Mesenchymal stem cell (in vitro differentiated cells and primary cell): ENCODE data around the gene RSL24D1.

Source experiments
- DNase-seq: peaks from one replicate; pipeline ENCODE4 v3.0.0-alpha.2; 2013
- H2AFZ ChIP-seq: one replicate; pipeline ENCODE4 v1.6.1; 2013; ENCODE audit warnings: low read depth, mild to moderate bottlenecking, control low read depth, inconsistent platforms, low read length, moderate library complexity
- H2AK5ac ChIP-seq: 2 replicates; pipeline ENCODE4 v1.6.1; 2013; ENCODE audit warnings: low read length, moderate library complexity, mild to moderate bottlenecking, inconsistent platforms; ENCODE audit not compliant: severe bottlenecking
- H2BK120ac ChIP-seq: one replicate; pipeline ENCODE4 v1.6.1; 2013; ENCODE audit warnings: low read depth, mild to moderate bottlenecking, inconsistent platforms, low read length, moderate library complexity
- H2BK12ac ChIP-seq, 2 experiments: one replicate each; pipeline ENCODE4 v1.6.1; 2013; ENCODE audit warnings: inconsistent platforms in 2 of 2, low read length in 2 of 2, mild to moderate bottlenecking in 2 of 2, moderate library complexity in 2 of 2, control low read depth in 1 of 2
- H2BK15ac ChIP-seq: one replicate; pipeline ENCODE4 v1.6.1; 2013; ENCODE audit warnings: mild to moderate bottlenecking, low read depth, inconsistent platforms; ENCODE audit not compliant: poor library complexity, severe bottlenecking
- H2BK5ac ChIP-seq: 2 replicates; pipeline ENCODE4 v1.6.1; 2013; ENCODE audit warnings: low read depth, mild to moderate bottlenecking, low read length, control low read depth, inconsistent platforms; ENCODE audit not compliant: poor library complexity, severe bottlenecking
- H3K14ac ChIP-seq, 2 experiments: one replicate each; pipeline ENCODE4 v1.6.1; 2013; ENCODE audit warnings: inconsistent platforms in 2 of 2, low read length in 2 of 2, control low read depth in 1 of 2, mild to moderate bottlenecking in 1 of 2, moderate library complexity in 1 of 2
- H3K18ac ChIP-seq, 2 experiments: one replicate each; pipeline ENCODE4 v1.6.1; 2013; ENCODE audit warnings: inconsistent platforms in 2 of 2, low read length in 2 of 2, control low read depth in 1 of 2, low read depth in 1 of 2, mild to moderate bottlenecking in 1 of 2
- H3K23ac ChIP-seq, 2 experiments: one replicate each; pipeline ENCODE4 v1.6.1; 2013; ENCODE audit warnings: inconsistent platforms in 2 of 2, low read length in 2 of 2, mild to moderate bottlenecking in 2 of 2, moderate library complexity in 2 of 2, control low read depth in 1 of 2
- H3K27ac ChIP-seq: 2 replicates; pipeline ENCODE4 v1.5.1; 2013; ENCODE audit warnings: mild to moderate bottlenecking, moderate library complexity, low read length, control low read depth, inconsistent platforms; ENCODE audit not compliant: poor library complexity, severe bottlenecking
- H3K27me3 ChIP-seq, 2 experiments: 2 replicates each; pipeline versions ENCODE4 v1.6.1 to v1.7.0; 2013; ENCODE audit warnings: low read length in 2 of 2, mild to moderate bottlenecking in 2 of 2, moderate library complexity in 2 of 2, control low read depth in 1 of 2, inconsistent platforms in 1 of 2; ENCODE audit not compliant: control insufficient read depth in 1 of 2, insufficient read depth in 1 of 2
- H3K36me3 ChIP-seq, 2 experiments: 2 replicates each; pipeline versions ENCODE4 v1.6.1 to v1.7.0; 2013; ENCODE audit warnings: low read length in 2 of 2, control low read depth in 1 of 2, inconsistent platforms in 1 of 2, low read depth in 1 of 2, mild to moderate bottlenecking in 1 of 2; ENCODE audit not compliant: insufficient read depth in 2 of 2, control insufficient read depth in 1 of 2
- H3K4ac ChIP-seq, 2 experiments: one replicate each; pipeline ENCODE4 v1.6.1; 2013; ENCODE audit warnings: inconsistent platforms in 2 of 2, low read length in 2 of 2, mild to moderate bottlenecking in 2 of 2, moderate library complexity in 2 of 2, control low read depth in 1 of 2, low read depth in 1 of 2
- H3K4me1 ChIP-seq: 2 replicates; pipeline ENCODE4 v1.6.1; 2013; ENCODE audit warnings: low read depth, low read length, control low read depth; ENCODE audit not compliant: control insufficient read depth, insufficient read depth
- H3K4me2 ChIP-seq: 2 replicates; pipeline ENCODE4 v1.6.1; 2013; ENCODE audit warnings: low read length, mild to moderate bottlenecking, inconsistent platforms; ENCODE audit not compliant: poor library complexity, severe bottlenecking
- H3K4me3 ChIP-seq, 2 experiments: 2 replicates each; pipeline versions ENCODE4 v1.5.1 to v1.7.0; 2013; ENCODE audit warnings: low read length in 2 of 2, mild to moderate bottlenecking in 2 of 2, control low read depth in 1 of 2, low read depth in 1 of 2; ENCODE audit not compliant: insufficient read depth in 1 of 2
- H3K79me1 ChIP-seq: replicated peaks from 2 replicates; pipeline ENCODE4 v1.6.1; 2013; ENCODE audit warnings: mild to moderate bottlenecking, control low read depth, low read length, inconsistent platforms; ENCODE audit not compliant: poor library complexity, severe bottlenecking
- H3K9ac ChIP-seq: 2 replicates; pipeline ENCODE4 v1.7.0; 2013; ENCODE audit warnings: mild to moderate bottlenecking, low read length, moderate library complexity
- H3K9me3 ChIP-seq: 2 replicates; pipeline ENCODE4 v1.7.0; 2013; ENCODE audit warnings: mild to moderate bottlenecking, low read length; ENCODE audit not compliant: control insufficient read depth
- H4K8ac ChIP-seq: one replicate; pipeline ENCODE4 v1.6.1; 2013; ENCODE audit warnings: inconsistent platforms, mild to moderate bottlenecking, low read length, moderate library complexity
- H4K91ac ChIP-seq: one replicate; pipeline ENCODE4 v1.6.1; 2013; ENCODE audit warnings: mild to moderate bottlenecking, low read length, inconsistent platforms
- WGBS: methylation state at CpG from one replicate; pipeline ENCODE4 v1.1.7; 2013; ENCODE audit warnings: mixed read lengths; 5-methylcytosine and 5-hydroxymethylcytosine counted together

Gene RSL24D1

DNA sequence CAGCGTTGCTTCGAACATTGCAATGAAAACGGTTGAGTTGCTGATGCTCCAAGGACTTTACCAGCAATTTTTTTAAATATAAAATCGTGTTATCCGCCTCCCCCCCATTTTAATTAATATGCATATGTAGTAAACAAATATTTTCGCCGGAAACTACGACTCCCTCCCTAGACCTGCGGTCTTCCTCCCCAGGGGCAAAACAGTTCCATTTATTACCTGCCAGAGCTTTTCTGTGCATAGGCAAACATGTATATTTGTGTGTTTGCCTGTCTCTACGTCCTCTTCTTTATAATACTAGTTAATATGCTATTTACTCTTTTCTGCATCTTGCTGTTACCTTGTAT is 593 bp upstream of the RSL24D1 start:
- Histone ChIP-seq H2BK12ac (no peak overlapping the region), H3K9me3 (no peaks in the 10 kb centered on the region)

DNA sequence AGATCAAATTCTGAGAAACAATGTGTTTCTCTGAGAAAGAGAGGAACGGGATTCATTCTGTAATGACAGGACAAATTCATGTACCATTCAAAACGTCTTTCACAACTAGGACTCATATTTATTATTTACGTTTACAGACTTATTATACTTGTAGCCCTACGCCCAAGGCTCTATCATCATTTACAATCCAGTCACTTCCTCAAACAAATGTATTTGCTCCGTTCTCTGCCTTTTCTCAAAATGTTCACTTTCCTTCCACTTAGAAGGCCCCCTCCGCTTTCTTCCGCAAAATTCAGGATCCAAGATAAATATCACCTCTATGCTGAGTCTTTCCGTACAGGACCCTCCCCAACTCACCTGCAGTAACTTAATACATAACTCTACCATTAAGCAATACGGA is 745 bp downstream of the RSL24D1 start:
- WGBS: 7% methylated on average over 9 of the region's 9 CpGs

More for the DNA sequence above, 593 bp upstream of the RSL24D1 start:
- WGBS: 0% methylated on average over 3 of the region's 10 CpGs
- H3K9ac ChIP-seq: peak overlapping the region; percentile 97
- no peak overlapping the region for H4K91ac ChIP-seq
- no peaks in the 10 kb centered on the region for H3K27me3 ChIP-seq
- no peaks in the 10 kb centered on the region for H3K79me1 ChIP-seq
- H2AFZ ChIP-seq: peak overlapping the region; percentile 21
- H2BK120ac ChIP-seq: no peak overlapping the region
- peaks cover 1% of the 10 kb centered on the region for H3K4me1 ChIP-seq
- peak overlapping the region; percentile 71 for H3K4me2 ChIP-seq
- no peak overlapping the region for H2BK5ac ChIP-seq
- peak overlapping the region; percentile 71 for H4K8ac ChIP-seq
- peak overlapping the region; percentile 79 to 81 for H3K18ac ChIP-seq
- no peak overlapping the region for H3K23ac ChIP-seq
- H3K4ac ChIP-seq: no peak overlapping the region
- H2AK5ac ChIP-seq: no peak overlapping the region
- no peak for DNase-seq
- H3K27ac ChIP-seq: peak overlapping the region; percentile 88
- H2BK15ac ChIP-seq: no peak overlapping the region
- no peak overlapping the region for H3K14ac ChIP-seq
- H3K36me3 ChIP-seq: peaks cover 0 to 8% of the 10 kb centered on the region in 2 experiments
- peak overlapping the region; percentile 51 to 97 for H3K4me3 ChIP-seq

DNA sequence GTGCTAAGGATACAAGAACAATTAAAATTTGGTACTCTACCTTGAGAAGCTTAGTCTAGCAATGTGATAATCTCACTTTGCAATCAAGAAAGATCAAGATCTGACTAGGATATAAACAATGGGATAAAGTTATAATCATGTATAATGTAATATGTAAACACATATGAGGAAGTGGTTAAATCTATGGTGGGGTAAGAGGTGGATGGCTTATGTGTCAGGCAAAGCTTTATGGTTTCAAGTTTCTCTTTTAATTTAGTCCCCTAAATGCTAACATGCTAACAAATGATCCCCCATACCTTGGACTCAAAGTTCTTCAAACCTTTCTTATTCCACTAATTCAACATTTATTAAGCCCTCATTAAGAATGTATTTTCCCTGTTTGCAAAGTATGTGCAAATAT is 2.5 kb downstream of the RSL24D1 start:
- Histone ChIP-seq H3K4me1 (peaks cover 1% of the 10 kb centered on the region), H3K27ac (no peak overlapping the region), H3K4me2 (no peak overlapping the region), H2AFZ (no peak overlapping the region), H2BK12ac (no peak overlapping the region), H3K23ac (no peak overlapping the region), H2BK15ac (no peak overlapping the region), H2AK5ac (no peak overlapping the region), H4K8ac (no peak overlapping the region), H3K4ac (no peak overlapping the region), H2BK120ac (no peak overlapping the region), H3K36me3 (peaks cover 4 to 38% of the 10 kb centered on the region in 2 experiments), H3K18ac (no peak overlapping the region), H3K4me3 (peak overlapping the region in 1 of 2 experiments; percentile 97), H3K9ac (peak overlapping the region; percentile 22), H4K91ac (no peak overlapping the region), H3K79me1 (peaks cover 6% of the 10 kb centered on the region), H3K27me3 (no peaks in the 10 kb centered on the region), H3K14ac (no peak overlapping the region), H2BK5ac (no peak overlapping the region), H3K9me3 (no peaks in the 10 kb centered on the region)
- DNase-seq: peak; percentile 25

More for the DNA sequence above, 745 bp downstream of the RSL24D1 start:
- Histone ChIP-seq H2AK5ac (peak overlapping the region; percentile 61), H3K9me3 (no peaks in the 10 kb centered on the region), H3K23ac (no peak overlapping the region), H3K4me3 (peak overlapping the region; percentile 97 to 98), H3K18ac (peak overlapping the region in 1 of 2 experiments; percentile 90), H2BK5ac (no peak overlapping the region), H3K14ac (no peak overlapping the region), H2BK15ac (no peak overlapping the region), H3K27ac (peak overlapping the region; percentile 15), H4K8ac (no peak overlapping the region), H3K4me2 (peak overlapping the region; percentile 80), H3K36me3 (peaks cover 0 to 21% of the 10 kb centered on the region in 2 experiments), H3K79me1 (peaks cover 3% of the 10 kb centered on the region), H2BK12ac (no peak overlapping the region), H3K27me3 (no peaks in the 10 kb centered on the region), H2BK120ac (no peak overlapping the region), H3K9ac (peak overlapping the region; percentile 97), H2AFZ (no peak overlapping the region), H4K91ac (no peak overlapping the region), H3K4ac (peak overlapping the region in 1 of 2 experiments; percentile 85), H3K4me1 (peaks cover 1% of the 10 kb centered on the region)
- DNase-seq: peak; percentile 23

DNA sequence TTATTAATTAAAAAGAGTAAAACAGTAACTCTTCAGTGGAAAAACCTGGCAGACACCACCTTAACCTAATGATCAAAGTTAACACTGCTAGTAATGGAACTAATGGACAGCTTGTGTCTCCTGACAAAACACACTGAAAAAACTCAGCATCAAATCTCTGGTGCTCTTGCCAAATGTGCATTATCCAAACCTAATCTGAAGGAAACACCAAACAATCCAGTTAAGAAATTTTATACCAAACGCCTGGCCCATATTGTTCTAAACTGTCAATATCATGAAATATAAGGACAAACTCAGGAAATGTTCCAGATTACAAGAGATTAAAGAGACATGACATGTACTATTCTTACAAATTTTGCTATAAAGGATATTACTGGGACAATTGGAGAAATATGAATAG is 10.4 kb downstream of the RSL24D1 start:
- no peak overlapping the region for H3K9ac ChIP-seq
- H3K18ac ChIP-seq: no peak overlapping the region
- no peak overlapping the region for H2AK5ac ChIP-seq
- DNase-seq: no peak
- no peak overlapping the region for H2BK5ac ChIP-seq
- no peak overlapping the region for H2AFZ ChIP-seq
- no peak overlapping the region for H3K23ac ChIP-seq
- 100% methylated on average over 1 of the region's 1 CpG for WGBS
- H4K8ac ChIP-seq: no peak overlapping the region
- H3K4me1 ChIP-seq: no peaks in the 10 kb centered on the region
- H2BK15ac ChIP-seq: no peak overlapping the region
- peaks cover 14% of the 10 kb centered on the region for H3K79me1 ChIP-seq
- no peak overlapping the region for H3K4me3 ChIP-seq
- no peak overlapping the region for H3K14ac ChIP-seq
- no peaks in the 10 kb centered on the region for H3K9me3 ChIP-seq
- no peak overlapping the region for H4K91ac ChIP-seq
- H2BK12ac ChIP-seq: no peak overlapping the region
- H3K4me2 ChIP-seq: no peak overlapping the region
- no peaks in the 10 kb centered on the region for H3K27me3 ChIP-seq
- peaks cover 7 to 94% of the 10 kb centered on the region in 2 experiments for H3K36me3 ChIP-seq
- H3K27ac ChIP-seq: no peak overlapping the region
- no peak overlapping the region for H3K4ac ChIP-seq
- H2BK120ac ChIP-seq: no peak overlapping the region
